ENCODE data around the gene APOBEC3B.
"Not testable (repeated sequence)": the region's sequence is repeated elsewhere in the genome, so short reads cannot be mapped to it uniquely, and the experiment has no call there.

The APOBEC3B gene

DNA sequence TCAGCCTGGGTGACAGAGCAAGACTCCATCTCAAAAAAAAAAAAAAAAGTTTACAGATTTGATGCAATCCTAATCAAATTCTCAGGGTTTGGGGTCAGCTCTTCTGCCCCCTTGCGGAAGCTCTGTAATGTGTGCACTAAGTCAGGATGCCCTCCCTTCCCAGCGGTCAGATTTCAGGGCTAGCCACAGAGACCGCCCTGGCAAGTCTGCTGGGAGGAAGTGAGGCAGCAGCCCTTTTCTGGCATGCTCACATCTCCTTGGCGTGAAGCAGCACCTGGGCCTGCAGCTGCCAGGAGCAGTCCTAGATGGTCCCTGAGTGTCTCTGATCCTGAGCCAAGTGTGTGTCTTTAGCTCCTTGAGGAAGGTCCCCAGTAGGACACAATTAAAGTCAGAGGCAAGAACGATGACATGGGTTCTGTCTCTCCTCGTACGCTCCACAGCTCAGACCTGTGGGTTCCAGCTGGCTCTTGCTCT is 21.1 kb downstream of the APOBEC3B start:
- peak; percentile 54 for DNase-seq

DNA sequence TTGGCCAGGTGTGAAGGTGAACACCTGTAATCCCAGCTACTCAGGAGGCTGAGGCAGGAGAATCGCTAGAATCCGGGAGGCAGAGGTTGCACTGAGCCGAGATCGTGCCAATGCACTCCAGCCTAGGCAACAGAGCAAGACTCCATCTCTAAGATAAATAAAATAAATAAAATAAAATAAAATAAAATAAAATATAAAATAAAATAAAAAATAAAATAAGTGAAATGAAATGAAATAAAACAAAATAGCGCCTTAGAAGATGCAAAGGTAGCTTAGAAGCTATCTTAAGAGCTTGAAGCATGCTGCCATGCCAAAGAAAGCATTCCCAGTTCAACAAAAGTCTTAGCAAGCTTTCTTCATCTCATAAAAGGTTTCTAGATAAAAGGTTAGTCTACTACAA is 25.0 kb downstream of the APOBEC3B start:
- no peak for DNase-seq

DNA sequence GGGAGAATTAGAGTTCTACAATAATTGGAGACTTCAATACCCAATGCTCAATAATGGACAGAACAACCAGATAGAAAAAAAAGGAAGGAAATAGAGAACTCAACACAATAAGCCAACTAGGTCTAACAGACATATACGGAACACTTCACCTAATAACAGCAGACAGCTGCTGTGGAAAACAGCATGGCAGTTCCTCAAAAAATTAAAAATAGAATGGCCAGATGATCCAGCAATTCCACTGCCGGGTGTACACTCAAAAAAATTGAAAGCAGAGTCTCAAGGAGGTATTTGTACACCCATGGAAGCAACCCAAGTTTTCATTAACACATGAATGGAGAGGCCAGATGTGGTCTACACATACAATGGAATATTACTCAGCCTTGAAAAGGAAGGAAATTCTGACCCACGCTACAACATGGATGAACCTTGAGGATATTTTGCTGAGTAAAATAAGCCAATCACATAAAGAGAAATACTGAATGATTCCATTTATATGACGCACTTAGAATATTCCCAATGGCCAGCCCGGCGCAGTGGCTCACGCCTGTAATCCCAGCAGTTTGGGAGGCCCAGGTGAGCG is 26.2 kb downstream of the APOBEC3B start:
- not testable (repeated sequence) for DNase-seq

DNA sequence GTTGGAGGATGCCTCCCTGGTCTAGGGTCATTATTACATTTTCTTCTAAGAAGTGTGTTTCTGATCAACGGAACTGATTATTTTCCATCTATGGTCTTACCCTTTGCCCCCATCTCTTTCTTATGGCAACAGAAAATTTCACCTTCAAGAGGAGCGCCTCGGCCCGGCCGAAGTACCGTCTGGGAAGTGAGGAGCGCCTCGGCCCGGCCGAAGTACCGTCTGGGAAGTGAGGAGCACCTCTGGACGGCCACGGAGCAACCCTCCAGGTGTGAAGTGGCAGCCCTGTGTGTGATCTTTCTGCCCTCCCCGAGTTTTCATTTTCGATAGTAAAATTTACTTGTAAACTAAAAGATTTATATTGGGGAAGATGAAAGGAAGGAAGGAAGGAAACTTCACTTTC is 28.8 kb downstream of the APOBEC3B start:
- no peak for DNase-seq

DNA sequence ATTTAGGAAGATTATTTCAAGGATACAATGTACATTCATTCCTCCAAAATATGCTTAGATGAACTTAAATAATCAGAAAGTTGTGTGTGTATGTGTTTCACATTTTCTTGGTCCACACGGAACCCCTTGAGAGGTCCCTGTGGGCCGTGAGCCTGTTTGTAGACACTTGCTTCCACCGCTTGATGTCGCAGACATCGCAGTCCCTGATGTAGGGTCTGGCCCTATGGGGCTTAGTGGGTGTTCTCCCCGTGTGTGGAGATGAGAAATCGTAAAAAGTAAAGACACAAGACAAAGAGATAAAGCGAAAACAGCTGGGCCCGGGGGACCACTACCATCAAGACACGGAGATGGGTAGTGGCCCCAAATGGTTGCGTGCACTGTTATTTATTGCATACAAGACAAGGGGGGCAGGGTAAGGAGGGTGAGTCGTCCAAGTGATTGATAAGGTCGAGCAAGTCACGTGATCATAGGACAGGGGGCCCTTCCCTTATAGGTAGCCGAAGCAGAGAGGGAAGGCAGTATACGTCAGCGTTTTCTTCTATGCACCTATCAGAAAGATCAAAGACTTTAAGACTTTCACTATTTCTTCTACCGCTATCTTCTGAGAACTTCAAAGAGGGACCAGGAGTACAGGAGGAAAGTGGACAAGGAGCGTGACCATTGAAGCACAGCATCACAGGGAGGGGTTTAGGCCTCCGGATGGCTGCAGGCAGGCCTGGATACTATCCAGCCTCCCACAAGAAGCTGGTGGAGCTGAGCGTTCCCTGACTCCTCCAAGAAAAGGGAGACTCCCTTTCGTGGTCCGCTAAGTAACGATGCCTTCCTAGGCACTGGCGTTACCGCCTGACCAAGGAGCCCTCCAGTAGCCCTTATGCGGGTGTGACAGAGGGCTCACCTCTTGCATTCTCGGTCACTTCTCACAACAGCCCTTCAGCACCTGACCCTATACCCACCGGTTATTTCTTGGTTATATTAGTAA is 30.7 kb downstream of the APOBEC3B start:
- DNase-seq: no peak

DNA sequence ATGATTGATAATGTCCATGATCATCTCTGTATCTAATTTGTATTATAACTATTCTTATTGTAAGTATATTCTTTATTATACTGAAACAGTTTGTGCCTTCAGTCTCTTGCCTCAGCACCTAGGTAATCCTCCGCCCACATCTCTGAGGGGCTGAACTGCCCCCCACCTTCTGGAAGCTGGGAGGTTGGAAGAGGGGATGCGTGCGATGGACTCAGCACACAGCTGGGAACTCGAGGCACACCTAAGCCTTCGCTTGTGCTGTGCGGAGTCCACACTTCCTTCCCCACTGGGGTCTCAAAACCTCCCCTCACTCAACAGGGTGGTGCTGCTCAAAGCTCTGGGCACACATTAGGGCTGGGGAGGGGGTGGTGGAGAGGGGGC is 31.4 kb downstream of the APOBEC3B start:
- not testable (repeated sequence) for DNase-seq

DNA sequence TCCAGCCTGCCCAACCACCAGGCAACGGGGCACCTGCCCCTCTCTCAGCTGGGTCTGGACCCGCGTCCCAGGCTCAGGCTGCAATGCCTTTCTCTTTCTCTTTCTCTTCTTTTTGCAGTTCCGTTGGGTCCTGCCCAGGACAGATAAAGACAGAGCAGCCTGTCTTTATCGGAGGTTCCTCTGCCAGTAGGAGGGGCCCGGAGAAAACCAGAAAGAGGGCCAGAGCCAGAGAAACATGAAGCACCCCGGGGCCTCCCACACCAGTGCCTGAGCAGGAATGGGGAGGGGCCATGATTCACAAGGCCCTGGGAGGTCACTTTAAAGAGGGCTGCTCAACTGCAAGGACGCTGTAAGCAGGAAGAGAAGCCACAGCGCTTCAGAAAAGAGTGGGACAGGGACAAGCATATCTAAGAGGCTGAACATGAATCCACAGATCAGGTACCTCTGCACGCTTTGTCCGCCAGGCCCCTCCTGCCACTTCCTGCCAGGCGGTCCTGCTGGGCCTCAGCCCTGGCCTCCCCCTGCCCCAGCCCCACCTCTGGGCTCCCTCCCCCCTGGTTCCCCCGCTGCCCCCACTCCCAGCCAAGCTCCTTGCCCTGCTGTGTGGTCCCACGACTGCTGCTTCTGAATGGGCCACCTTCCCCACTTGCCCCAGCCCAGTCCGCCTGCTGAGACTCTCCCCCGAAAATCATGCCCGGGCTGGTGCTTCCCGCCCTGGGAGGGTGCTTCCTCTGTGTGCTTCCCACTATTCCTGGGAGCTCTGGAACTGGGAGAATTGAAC is 32.0 kb downstream of the APOBEC3B start, which contains the start of gene APOBEC3C:
APOBEC3C (plus strand) TSS at position 316 of the 781 bp plus-strand sequence; CDS start at position 422, 106 bp downstream.
- peak; percentile 52 for DNase-seq

DNA sequence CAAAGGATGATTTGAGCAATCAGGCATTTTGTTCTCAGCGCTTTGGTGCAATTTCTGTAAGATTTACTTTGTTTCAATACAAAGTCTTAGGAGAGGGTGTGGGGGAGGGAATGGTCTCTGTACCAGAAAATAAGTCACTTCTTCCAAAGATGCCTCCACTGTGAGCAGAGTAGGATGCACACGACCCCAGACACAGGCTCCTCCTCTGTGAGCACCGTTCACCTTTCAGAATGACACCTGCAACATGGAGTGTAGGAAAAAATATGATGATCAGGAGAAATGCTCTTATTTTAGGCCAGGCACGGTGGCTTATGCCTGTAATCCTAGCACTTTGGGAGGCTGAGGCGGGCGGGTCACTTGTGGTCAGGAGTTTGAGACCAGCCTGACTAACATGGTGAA is 32.6 kb downstream of the APOBEC3B start:
- DNase-seq: not testable (repeated sequence)

DNA sequence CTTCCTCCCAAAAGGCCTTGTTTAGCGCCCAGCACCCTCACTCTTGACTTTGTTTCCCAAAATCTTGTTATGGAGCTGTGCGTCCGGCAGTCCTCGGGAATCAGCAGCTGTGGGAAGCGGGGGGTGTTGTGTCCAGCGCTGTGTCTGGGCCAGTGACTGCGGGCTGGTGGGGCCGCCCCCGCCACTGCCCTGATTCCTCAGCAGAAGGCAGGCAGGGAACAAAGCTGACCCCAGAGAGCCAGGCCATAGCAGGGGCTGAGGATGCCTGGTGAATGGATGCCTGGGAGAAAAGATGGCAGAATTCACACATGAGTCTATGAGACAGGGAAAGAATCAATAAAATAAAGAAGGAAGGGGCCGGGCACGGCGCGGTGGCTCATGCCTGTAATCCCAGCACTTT is 34.4 kb downstream of the APOBEC3B start:
- no peak for DNase-seq

DNA sequence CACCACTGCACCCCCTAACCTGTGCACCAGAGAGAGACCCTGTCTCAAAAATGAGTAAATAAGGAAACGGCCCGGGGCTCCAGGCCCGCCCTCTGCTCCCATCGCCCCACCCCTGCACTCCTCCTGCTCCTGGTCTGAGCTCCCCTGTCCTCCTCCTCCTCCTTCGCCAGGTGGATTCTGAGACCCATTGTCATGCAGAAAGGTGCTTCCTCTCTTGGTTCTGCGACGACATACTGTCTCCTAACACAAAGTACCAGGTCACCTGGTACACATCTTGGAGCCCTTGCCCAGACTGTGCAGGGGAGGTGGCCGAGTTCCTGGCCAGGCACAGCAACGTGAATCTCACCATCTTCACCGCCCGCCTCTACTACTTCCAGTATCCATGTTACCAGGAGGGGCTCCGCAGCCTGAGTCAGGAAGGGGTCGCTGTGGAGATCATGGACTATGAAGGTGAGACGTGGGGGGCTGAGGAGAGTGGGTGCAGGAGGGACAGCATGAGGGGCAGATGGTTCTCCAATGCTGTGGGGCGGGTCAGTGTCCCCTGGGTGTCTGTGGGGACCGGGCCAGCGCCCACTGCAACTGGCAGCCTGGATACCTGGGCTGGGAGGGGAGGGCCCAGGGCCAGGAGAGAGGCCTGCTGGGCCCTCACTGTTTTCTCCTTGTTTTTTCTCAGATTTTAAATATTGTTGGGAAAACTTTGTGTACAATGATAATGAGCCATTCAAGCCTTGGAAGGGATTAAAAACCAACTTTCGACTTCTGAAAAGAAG is 35.6 kb downstream of the APOBEC3B start:
- DNase-seq: no peak

DNA sequence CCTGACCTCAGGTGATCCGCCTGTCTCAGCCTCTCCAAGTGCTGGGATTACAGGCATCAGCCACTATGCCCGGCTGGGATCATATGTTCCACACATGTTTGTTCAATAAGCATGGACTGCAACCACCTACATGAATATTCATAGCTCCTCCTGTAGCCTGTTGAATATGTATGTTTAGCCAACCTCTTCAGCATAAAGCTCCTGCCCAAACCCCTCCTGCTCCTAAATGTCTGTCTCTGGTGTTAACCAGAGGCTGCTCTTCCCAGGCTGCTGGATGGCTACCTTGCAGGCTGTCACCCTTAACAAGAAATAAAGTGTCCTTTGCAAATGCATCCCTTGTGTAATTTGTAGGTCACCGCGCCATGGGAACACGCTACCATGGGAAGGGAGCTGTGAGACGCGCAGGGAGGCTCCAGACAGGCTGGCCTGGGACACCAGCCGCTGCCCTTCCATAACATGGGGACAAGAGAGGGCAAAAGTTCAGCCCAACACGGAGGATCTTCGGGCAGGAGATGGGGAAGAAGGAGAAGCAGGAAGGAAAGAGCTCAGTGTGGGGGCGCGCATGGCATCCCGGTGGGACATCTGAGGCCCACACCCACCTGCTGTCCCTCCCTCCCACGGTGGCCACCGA is 38.0 kb downstream of the APOBEC3B start:
- DNase-seq: not testable (repeated sequence)

DNA sequence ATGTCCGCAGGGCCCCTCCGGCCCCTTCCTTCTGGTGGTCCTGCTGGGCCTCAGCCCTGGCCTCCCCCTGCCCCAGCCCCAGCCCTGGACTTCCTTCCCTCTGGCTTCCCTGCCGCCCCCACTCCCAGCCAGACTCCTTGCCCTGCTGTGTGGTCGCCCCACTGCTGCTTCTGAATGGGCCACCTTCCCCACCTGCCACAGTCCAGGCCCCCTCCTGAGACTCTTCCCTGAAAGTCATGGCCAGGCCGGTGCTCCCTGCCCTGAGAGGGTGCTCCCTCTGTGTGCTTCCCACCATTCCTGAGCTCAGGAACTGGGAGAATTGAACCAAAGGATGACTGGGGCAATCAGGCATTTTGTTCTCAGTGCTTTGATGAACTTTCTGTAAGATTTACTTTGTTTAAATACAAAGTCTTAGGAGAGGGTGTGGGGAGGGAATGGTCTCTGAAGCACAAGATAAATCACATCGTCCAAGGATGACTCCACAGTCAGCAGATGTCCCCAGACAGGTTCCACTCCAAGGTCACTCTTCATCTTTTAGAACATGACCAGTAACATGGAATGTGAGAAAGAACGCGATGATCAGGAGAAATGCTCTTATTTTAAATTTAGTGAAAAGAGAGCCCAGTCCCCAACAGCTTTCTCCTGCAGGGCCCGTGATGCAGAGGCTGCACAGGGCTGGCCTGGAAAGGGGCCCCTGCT is 39.6 kb downstream of the APOBEC3B start:
- no peak for DNase-seq

DNA sequence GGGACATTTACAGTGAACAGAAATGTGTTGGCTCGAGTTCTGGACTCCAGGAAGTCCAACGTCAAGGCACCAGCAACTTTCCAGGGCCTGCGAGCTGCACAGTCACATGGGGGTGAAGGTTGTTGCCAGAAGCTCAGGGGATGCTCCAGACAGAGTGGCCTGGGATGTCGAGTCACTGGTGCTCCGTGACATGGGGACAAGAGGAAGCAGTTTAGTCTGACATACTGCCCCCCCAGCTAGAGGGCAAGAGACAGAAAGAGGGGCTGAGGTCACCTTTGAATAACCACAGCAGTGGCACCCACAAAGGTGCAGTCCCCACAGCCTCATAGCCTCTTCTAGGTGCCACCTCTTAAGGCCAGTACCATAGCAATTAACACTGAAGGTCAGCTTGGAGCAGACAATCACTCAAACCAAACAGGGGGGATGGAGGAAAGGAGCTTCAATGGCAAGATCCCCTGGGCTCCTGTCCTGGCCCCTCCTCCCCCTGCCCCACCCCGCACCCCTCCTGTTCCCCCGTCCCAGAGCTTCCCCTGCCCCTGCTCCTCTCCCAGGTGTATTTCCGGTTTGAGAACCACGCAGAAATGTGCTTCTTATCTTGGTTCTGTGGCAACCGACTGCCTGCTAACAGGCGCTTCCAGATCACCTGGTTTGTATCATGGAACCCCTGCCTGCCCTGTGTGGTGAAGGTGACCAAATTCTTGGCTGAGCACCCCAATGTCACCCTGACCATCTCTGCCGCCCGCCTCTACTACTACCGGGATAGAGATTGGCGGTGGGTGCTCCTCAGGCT is 42.6 kb downstream of the APOBEC3B start:
- DNase-seq: no peak

DNA sequence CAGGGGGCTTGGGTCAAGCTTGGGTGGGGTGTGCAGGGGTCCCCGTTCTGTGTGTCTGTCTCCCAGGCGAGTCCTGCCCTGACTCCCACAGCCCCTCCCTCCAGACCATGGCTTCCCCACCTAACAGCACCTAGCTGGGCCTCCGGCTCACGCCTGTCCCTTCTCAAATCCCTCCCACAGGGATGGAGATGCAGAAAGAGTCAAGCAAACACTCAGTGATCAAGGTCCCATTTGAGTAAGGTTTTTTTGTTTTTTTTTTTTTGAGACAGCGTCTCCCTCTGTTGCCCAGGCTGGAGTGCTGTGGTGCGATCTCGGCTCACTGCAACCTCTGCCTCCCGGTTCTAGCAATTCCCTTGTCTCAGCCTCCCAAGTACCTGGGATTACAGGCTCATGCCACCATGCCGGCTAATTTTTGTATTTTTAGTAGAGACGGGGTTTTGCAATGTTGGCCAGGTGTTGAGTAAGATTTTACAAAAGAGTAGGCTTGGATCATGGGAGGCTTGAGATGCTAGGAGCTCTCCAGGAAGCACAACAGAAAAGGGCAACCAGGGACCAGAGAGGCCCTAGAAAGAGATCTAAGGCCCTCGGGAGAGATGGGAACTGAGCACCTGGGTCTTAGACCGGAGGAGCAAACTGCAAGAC is 44.5 kb downstream of the APOBEC3B start:
- DNase-seq: no peak

DNA sequence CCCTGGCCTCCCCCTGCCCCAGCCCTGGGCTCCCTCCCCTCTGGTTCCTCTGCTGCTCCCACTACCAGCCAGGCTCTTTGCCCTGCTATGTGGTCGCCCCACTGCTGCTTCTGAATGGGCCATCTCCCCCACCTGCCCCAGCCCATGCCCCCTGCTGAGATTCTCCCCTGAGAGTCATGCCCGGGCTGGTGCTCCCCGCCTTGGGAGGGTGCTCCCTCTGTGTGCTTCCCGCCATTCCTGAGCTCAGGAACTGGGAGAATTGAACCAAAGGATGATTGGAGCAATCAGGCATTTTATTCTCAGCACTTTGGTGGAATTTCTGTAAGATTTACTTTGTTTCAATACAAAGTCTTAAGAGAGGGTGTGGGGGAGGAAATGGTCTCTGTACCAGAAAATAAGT is 45.6 kb downstream of the APOBEC3B start:
- DNase-seq: no peak

DNA sequence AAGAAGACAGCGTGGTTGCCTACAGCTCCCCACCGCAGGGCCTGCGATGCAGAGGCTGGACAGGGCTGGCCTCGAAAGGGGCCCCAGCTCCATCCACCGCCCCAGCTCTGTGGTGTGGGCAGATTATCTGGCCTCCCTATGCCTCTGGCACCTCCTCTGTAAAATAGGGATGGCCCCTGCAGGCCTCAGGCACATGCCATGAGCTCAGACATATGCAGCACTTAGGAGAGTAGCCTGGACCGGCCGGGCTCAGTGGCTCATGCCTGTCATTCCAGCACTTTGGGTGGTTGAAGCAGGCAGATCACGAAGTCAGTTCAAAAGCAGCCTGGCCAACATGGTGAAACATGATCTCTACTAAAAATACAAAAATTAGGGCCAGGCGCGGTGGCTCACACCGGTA is 46.1 kb downstream of the APOBEC3B start:
- DNase-seq: no peak

DNA sequence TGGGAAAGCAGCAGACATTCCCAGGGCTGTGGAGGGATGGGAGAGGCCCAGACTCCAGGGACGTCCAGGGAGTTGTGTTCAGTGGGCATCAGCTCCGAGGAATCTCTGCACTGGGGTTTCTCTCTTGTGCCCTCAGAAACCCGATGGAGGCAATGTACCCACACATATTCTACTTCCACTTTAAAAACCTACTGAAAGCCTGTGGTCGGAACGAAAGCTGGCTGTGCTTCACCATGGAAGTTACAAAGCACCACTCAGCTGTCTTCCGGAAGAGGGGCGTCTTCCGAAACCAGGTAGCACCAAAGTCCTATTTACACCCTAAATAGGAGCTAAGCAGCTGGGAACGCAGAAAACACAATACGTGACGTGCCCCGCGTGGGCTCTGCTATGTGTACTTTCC is 47.1 kb downstream of the APOBEC3B start:
- no peak for DNase-seq

DNA sequence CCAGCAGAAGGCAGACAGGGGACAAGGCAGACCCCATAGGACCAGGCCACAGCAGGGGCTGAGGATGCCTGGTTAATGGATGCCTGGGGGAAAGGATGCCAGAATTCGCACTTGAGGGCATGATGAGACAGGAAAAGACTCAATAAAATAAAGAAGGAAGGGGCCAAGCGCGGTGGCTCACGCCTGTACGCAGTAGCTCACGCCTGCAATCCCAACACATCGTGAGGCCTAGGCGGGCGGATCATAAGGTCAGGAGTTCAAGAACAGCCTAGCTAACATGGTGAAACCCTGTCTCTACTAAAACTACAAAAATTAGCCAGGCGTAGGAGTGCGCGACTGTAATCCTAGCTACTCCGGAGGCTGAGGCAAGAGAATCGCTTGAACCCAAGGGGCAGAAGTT is 48.6 kb downstream of the APOBEC3B start:
- DNase-seq: no peak

DNA sequence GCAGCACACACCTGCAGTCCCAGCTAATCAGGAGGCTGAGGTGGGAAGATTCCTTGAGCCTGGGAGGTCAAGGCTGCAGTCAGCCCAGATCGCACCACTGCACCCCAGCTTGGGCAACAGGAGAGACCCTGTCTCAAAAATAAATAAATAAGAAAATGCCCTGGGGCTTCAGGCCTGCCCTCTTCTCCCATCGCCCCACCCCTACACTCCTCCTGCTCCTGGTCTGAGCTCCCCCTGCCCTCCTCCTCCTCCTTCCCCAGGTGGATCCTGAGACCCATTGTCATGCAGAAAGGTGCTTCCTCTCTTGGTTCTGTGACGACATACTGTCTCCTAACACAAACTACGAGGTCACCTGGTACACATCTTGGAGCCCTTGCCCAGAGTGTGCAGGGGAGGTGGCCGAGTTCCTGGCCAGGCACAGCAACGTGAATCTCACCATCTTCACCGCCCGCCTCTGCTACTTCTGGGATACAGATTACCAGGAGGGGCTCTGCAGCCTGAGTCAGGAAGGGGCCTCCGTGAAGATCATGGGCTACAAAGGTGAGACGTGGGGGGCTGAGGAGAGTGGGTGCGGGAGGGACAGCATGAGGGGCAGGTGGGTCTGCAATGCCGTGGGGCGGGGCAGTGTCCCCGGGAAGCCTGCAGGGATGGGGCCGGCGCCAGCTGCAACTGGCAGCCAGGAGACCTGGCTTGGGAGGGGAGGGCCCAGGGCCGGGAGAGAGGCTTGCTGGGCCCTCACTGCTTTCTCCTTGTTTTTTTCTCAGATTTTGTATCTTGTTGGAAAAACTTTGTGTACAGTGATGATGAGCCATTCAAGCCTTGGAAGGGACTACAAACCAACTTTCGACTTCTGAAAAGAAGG is 49.5 kb downstream of the APOBEC3B start:
- DNase-seq: not testable (repeated sequence)
